CD4-positive, alpha-beta T cell treated with Interleukin-1 beta for 1 hour (primary cell): ENCODE results near the gene PSEN1.

ENCODE experiments used
- DNase-seq, 2 donors: peaks; one replicate each; pipeline ENCODE4 v3.0.0-alpha.2; 2020 to 2022

PSEN1 gene

DNA sequence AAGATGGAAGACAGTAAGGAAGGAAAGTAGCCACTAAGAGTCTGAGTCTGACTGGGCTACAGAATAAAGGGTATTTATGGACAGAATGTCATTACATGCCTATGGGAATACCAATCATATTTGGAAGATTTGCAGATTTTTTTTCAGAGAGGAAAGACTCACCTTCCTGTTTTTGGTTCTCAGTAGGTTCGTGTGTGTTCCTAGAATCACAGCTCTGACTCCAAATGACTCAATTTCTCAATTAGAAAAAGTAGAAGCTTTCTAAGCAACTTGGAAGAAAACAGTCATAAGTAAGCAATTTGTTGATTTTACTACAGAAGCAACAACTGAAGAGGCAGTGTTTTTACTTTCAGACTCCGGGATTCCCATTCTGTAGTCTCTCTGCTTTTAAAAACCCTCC is 85.6 kb downstream of the PSEN1 start:
- DNase-seq: no peak

DNA sequence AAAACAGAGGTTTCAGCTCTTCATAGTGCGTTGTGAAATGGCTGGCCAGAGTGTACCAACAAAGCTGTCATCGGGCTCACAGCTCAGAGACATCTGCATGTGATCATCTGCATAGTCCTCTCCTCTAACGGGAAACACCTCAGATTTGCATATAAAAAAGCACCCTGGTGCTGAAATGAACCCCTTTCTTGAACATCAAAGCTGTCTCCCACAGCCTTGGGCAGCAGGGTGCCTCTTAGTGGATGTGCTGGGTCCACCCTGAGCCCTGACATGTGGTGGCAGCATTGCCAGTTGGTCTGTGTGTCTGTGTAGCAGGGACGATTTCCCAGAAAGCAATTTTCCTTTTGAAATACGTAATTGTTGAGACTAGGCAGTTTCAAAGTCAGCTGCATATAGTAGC is 86.7 kb downstream of the PSEN1 start:
- no peak for DNase-seq

DNA sequence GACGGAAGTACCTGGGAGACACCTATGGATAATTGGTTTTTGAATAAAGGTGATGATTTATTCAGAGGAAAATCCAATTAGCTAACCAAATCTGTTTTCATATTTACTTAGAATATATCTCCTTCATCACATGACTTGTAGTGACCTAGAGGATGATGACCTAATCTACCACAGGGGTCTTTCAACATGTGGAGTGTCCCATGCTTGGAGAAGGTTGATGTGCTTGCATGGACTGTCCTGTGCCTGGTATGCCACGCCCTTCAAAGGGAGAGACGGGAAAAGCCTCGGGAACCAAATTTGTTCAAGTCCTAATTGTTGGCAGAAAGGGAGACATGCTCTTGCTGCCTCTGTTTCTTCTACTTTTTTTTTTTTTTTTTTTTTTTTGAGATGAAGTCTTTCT is 89.2 kb downstream of the PSEN1 start:
- DNase-seq: no peak

DNA sequence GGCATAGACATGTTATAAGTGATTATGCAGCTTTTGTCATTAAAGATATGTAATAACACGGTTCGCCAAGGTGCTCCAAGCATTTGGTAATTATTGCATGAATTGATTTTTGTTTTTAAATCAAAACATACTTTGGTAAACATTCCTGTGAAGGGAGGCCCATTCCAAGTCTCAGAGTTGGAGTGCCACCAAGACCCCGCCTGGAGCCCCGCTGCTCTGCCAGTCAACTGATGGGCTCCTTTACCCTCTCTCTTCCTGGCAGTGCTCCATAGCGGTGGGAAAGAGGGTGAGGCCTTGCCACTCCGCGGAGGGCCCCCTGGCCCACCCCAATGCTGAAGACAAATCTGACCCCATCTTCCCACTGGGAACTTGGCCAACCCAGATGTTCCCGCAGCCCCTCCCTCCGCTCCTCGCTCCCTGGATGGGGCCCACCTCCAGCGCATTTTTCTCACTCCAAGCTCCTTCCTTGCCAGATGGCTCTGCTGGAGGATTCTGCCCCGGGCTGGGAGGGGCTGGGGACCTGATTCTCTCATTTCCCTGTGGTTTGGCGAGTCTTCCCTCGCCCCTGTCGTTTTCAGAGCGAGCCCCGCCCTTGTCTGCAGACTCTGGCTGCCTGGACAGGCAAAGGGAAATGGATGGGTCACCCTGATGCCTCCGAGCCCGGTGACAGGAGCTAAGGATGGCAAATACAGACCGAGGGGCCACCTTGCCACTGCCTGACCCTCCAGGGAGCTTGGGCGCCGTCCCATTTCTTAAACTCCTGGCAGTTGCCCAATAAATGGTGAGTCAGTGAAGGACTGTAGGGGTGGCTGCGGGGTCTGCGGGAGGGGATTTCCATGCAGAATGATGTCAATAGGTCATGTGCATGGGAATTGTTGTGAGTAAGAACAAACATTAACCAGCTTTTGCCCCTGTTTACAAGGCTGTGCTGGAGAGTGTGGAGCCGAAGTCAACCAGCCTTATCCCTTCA is 91.8 kb downstream of the PSEN1 start:
- DNase-seq: no peak

DNA sequence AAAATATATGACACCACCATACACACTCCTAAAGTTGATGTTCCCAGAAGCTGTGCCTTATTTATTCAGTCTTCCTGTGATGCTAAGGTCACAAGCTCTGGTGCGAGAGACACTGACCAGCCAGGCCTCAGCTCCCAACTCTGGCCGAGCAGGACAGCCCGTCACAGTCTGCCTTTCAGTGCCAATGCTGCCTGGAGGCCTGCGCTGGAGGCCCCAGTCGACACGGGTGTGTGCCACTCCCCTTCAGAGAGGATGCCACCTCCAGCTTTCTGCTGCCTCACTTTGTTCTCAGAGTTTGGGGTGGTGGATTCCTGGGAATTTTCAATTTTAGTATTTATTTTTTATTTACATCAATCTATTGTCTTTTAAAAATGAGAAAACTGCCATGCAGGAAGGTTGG is 93.7 kb downstream of the PSEN1 start:
- no peak for DNase-seq

DNA sequence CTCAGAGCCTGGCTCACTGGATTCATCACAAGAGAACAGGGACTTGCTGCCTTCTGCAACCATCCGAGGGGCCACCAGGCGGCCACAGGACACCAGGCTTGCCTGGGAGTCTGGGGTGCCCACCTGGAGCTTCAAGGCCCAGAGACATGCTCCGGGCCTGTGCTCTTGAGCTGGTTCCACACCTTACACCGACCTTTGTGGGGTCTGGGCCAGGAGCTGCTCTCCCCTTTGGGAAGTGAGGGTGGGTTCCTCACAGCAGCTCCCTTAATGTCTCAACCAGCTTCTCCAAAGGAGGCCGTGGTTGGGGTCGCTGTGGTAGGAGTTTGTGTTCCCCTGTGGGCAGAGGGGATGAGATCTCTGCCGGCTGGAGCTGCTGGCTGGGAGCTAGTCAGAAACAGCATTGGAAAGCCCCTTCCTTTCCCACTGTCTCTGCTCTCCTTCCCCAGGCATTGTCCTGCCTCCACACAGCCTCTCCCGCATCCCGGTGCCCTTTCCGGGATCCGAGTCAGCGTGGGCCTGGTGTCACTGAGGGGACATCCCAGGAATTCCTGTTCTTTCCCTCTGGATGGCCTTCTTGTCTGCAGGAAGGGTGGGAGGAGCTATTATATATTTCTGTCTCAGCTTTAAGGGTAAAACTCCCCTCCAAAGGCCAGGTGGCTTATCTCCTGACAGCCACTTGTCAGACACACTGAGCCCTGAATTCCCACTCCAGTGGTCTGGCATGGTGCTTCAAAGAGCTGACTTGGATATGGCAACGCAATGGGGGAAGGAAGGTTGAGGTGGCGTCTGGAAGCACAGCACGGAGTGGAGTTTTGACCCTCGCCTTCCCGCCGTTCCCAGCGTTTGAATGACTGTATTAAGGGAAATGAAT is 95.9 kb downstream of the PSEN1 start:
- DNase-seq: no peak

DNA sequence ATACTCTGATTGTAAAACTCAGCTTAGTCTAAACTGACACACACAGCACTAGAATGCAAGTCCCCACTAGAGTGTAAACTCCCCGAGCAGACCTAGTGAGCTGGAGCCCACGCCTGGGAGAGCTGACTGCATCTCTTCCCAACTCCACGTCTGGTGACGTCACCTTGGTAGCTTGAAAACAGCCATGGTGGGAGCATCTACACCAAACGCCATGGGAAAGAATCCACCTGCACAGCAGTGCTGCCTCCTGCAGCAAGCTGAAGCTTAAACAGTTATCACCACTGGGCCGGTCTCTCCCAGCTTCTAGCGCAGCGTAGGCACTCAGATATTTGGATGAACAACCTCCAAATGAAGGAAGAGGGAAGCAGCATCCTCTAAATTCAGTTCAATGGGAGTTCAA is 96.7 kb downstream of the PSEN1 start:
- DNase-seq: no peak

DNA sequence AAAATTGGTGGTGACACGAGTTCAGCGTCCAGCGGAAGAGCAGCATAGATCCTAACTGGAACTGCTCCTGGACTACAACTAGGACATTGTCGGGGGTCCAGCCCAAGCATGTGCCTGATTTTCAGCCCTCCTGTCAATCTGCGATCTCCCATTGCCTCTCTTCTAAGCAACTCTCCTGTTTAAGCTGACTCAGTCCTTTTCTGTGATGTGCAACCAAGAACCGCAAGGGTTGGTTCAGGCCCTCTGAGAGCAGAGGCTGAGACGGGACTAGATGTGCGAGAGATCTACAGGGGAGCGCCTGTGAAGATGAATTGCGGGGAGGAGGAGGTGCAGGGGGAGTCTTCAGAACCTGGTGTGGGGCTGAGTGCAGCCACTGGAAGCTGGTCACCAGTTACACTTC is 97.3 kb downstream of the PSEN1 start:
- DNase-seq: no peak

DNA sequence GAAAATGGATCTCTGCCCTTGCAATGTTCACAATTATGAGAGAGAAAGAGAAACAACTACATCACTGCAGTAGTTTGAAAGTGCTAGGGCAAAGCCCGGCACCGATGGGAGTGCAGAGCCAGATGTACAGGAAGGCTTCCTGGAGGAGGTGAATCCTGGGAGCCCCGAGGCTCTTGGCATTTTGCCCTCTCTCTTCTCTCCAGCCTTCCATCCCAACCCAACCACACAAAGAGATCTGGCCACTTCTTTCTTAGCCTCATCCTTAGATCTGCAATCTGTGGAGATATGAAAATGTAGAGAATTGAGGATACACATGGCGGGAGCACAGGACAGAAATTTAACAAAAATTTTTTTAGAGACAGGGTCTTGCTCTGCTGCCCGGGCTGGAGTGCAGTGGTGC is 97.7 kb downstream of the PSEN1 start:
- DNase-seq: no peak

DNA sequence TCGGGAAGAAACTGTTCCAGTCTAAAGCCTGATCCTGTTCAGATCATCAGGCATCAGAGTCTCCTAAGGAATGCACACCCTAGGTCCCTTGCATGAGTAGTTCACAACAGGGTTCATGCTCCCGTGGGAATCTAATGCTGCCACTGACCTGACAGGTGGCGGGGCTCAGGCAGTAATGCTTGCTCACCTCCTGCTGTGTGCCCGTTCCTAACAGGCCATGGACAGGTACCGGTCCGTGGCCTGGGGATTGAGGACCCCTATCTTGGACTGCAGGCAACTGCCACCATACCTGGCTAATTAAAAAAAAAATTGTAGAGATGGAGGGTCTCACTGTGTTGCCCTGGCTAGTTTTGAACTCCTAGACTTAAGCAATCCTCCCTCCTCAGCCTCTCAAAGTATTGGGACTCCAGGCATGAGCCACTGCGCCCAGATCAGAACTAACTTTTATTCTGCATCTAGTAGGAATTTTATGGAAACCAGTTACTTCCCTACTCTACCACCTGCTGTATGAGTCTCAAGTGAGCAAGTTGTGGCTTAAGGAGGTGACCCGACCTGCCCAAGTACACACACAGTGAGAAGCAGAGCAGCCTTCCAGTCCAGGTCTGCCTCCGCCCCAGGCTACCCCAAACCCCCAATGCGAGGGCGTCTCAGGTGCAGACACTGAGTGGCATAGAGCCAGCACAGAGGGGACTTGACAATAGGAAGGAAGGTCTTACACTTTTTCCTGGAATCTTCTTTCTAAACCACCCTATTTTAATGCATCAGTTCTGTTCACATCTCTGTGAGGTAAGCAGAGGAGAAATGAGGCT is 98.5 kb downstream of the PSEN1 start:
- no peak for DNase-seq

DNA sequence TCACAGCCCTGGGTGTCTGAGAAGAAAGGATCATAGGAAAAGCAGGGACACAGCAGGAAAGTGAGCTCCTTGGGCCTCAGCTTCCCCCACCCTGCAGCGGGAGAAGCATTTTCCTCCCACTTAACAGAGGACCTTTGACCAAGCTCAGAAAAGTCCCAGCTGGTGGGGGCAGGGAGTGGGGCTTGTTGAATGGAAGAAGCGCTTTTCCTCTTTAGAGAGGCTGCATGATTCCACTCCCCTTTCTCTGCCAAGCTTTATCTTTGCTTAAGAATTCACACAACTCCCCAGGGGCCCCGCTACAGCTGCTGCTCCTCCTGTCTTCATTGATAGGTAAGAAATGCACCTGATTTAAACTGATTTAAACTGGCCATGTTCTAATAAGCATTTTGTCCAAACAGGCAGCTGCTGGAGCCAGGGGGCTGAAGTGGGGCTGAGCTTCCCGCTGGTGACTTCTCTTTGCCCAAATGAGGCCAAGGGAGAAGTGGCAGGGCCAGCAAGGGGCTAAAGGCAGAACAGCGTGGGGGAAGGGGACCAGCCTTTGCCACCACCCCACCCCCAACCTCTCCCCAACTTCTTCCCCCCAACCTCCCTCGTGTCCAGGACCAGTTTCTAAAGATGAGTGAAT is 99.3 kb downstream of the PSEN1 start:
- DNase-seq: no peak

DNA sequence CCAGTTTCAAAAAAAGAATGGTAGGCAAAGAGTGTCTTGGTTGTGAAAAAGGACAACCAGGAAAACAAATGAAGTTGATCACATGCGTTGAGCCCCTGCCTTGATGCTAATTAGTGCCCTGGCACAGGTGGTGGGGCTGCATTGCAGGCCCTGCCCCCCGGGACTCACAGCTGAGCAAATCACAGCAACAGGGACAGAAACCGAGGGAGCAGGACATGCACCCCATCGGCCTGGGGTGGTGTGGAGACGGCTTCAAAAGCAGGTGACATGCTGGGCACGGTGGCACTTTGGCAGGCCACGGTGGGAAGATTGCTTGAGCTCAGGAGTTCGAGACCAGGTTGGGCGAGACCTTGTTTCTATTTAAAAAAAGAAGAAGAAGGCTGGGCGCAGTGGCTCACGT is 99.8 kb downstream of the PSEN1 start:
- DNase-seq: no peak

DNA sequence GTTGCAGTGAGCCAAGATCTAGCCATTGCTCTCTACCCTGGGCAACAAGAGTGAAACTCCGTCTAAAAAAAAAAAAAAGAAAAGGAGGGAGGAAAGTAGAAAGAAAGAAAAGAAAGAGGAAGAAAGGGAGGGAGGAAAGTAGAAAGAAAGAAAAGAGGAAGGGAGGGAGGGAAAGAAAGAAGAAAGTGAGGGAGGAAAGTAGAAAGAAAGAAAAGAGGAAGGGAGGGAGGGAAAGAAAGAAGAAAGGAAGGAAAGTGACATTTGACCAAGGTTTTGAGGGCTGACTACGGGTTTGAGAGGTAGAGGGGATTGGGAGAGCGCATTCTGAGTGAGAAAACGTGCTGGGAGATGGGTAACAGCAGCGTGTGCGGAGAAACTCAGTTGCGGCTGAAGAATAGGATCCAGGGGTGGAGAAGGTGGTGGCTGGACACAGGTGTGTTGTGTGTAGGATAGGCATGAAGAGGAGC is 100.5 kb downstream of the PSEN1 start:
- no peak for DNase-seq

DNA sequence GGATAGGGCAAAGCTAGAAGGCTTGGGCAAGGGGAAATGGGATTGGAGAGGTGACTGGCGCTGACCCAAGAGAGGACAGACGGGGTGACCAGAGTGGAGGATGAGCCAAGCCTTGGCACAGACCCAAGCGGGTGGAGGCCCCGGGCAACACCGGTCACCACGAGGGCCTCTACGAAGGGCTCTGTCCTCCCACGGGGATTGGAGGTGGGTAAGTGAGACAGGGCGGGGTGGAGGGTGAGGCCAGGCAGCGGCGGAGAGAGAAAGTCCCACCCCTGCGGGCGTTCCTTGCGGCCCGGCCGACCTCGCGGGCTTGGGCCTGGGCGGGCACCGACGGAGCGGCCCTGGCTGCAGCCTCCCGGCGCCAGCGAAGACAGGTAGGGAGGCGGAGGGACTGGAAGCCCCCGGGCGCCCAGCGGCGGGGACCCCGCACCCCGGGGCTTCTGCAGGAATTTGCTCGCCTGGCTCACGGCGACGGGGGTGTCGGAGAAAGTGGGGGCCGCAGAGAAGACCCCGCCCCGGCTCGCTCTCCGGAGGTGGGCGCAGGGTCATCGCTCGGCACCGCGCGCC is 101.0 kb downstream of the PSEN1 start, which contains the start of gene PAPLN:
Gene PAPLN (plus strand): TSS at position 288 of the 567 bp plus-strand sequence. CDS start 2,273 bp downstream, outside the sequence.
- peak in 1 of 2 donors; percentile 29 for DNase-seq

DNA sequence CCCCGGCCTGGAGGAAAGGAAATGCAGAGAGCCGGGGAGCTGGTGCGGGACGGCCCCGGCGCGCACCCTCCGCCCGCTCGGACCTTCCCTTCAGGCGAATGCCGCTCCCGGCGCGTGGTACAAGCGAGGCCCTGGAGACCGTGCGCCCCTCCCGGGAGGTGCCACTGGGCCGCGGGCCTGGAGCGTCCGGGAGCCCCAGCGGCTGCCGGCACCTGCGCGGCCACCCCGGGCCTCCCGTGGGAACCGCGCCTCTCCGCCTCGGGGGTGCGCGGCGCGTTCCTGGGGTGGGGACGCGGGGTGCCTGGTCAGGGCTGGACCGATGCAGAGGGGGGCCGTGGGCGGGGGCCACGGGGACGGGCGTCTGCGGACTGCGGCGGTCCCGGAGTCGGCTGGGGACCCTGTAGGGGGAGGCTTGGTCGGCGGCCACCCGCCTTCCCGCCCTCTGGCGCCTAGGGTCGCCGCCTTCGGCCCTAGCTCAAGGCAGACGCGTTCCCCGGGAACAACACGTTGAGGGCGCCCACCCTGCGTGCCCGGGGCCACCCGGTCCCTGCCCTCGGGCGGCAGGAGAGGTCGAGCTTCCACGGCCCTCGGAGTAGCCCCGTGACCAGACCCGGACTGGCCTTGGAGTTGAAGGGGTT is 101.6 kb downstream of the PSEN1 start:
- DNase-seq: no peak

DNA sequence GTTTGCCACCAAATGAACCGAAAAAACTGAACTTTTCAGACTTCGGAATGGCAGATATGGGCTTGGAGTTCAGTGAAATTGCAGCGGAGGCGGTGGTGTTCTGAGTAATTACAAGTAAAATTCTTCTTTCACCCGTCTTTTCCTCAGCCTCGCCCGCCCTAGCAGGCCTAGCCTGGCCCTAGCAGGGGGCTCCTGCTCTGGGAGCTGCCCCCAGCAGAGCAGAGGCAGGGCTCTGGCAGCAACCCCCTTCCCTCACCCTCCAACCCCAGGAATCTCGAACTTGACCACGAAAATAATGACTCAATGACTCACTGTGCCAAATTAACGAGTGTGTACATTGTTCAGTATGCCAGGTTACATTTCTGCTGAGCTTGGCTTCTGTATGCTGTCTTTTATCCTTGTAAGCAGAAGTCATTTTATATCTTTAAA is 102.1 kb downstream of the PSEN1 start:
- DNase-seq: no peak

DNA sequence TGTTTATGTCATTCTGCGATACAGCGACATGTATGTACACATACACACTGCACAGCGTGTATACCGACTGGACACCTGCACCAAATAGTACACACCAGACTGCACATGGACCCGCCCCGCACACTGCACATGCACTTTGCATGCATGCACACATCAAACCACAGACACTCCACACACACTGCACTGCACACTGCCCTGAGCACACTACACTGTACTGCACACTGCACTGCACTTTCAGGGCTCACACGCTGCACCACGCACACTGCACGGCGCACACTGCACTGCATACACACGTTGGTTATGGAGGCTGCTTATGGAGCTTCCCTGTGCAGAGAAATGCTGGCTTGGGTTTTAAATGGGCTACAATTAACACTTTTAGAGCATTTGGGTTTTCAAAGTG is 102.6 kb downstream of the PSEN1 start:
- DNase-seq: no peak

DNA sequence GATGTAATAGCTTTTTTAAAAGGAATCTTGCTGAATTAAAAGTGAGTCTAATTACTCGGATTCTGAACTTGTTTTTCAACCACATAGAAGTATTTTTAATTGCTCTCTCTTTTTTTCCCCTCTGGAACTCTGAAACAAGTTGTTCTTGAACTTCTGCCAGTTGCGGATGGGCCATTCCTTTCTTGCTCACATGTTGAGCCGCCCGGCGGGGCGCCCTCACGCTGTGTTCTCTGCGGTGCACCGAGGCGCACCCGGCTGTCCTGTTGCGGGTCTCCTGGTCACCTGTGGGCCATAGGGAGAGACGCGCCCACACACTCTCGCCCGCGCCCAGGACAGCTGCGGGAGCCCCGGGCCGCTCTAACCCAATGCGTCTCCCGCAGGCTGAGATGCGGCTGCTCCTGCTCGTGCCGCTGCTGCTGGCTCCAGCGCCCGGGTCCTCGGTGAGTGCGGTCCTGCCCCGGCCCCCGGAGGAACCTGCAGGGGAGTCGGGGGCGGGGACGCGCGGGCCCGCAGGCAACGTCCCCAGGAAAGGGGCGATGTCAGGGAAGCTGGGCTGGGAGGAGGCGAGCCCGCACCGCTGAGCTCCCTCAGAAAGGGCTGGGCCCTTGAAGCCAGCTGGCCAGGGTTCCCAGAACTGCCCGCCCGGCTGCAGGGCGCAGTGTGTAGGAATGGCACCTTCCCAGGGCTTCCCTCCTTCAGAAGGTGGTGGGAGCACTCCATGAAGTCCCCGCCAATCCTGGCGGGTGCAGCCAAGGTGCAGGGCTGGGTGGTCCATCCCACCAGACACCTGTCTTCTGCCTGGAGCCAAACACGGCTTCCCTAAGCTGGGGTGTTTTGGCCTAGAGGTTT is 103.3 kb downstream of the PSEN1 start:
- DNase-seq: no peak

DNA sequence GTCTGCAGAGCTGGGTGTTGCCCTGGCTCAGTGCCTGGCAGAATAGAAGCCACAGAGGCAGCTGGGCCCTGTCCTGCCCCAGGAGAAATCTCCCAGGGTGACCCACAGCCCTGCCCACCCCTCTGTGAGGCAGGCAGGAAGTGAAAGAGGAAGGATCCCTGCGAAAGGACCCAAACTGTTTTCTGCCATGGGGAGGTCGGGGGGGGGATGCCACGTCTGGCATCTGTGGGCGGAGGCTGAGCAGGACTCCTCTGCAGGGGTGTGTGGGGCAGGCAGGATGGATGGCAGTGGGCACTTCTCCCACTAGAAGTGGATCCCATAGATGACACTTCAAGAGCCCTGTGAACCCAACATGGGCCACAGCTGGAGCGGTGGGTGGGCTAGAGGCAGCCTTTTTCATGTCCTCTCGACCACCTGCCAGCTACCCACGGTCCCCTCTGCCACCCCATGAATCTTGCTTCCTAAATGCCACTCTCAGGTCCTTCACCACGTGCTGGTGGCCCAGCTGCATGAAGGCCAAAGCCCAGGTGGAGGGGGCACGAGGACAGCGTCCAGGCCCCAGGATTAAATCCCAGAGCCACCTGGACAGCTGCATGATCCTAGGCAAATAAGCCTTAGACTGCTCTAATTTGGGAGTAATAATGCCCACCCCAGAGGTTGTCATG is 104.6 kb downstream of the PSEN1 start:
- peak in 1 of 2 donors; percentile 28 for DNase-seq
